ENCODE measurements around the gene IL26.

The IL26 gene

GRCh38 chr12:68264857-68265256, 39.2 kb upstream of the IL26 start:
- no peak for TF ChIP-seq CTCF (conservative IDR thresholded peaks at IDR 0.05)
- H3K27ac ChIP-seq: no peak overlapping the region

GRCh38 chr12:68264158-68264855, 38.7 kb upstream of the IL26 start:
- TF ChIP-seq CTCF (conservative IDR thresholded peaks at IDR 0.05): no peak

GRCh38 chr12:68263366-68263765, 37.8 kb upstream of the IL26 start:
- H3K27ac ChIP-seq: no peak overlapping the region
- TF ChIP-seq CTCF (conservative IDR thresholded peaks at IDR 0.05): no peak

More at GRCh38 chr12:68264158-68264855, 38.7 kb upstream of the IL26 start:
- H3K27ac ChIP-seq: no peak overlapping the region

GRCh38 chr12:68261896-68262295, 36.3 kb upstream of the IL26 start:
- no peak overlapping the region for H3K27ac ChIP-seq
- no peak for TF ChIP-seq CTCF (conservative IDR thresholded peaks at IDR 0.05)

- H3K27ac ChIP-seq: no peak overlapping the region
Observed at GRCh38 chr12:68260153-68260552, 34.5 kb upstream of the IL26 start.

GRCh38 chr12:68259318-68259940, 33.8 kb upstream of the IL26 start:
- no peak overlapping the region for H3K27ac ChIP-seq
- TF ChIP-seq CTCF (conservative IDR thresholded peaks at IDR 0.05): no peak

More at GRCh38 chr12:68260153-68260552, 34.5 kb upstream of the IL26 start:
- TF ChIP-seq CTCF (conservative IDR thresholded peaks at IDR 0.05): no peak

- no peak within 1 kb of the TSS for H3K27ac ChIP-seq
- no peak for TF ChIP-seq CTCF (conservative IDR thresholded peaks at IDR 0.05)
Observed at GRCh38 chr12:68253504-68253903, 27.9 kb upstream of the IL26 start, which contains the start of gene IL22. Gene IL22 (minus strand): TSS chr12:68253604. CDS start chr12:68253448, 156 bp downstream.

Data from VCaP (cell line).